ENCODE results near the gene DLG4. TPM values are rescaled to one million over a fixed set of nuclear protein-coding genes. Genes with fewer than 3 reads are reported as not detected.

The DLG4 gene
- total and polyA plus RNA-seq, 3 donors from 2014 or later = 26.3 to 49.8 (median 45.9) TPM

GRCh38 chr17:7240375-7240774, 20.7 kb upstream of the DLG4 start:
- WGBS, 2 donors = 56 to 58% methylated on average over 4 of the region's 4 CpGs
- Histone ChIP-seq H3K4me3 (no peak overlapping the region), H3K27ac (peak overlapping the region; percentile 92 to 98), H3K27me3 (no peaks in the 10 kb centered on the region), H3K36me3 (ENCODE audit: low read depth, missing control alignments) (no peaks in the 10 kb centered on the region), H3K4me1 (peaks cover 34% of the 10 kb centered on the region), H3K9me3 (no peaks in the 10 kb centered on the region)
- intact Hi-C loops (cut with DNase I; ENCODE audit: low total_unique reads) = no loop called here
- DNase-seq = no peak
- TF ChIP-seq POLR2A (IDR thresholded peaks at IDR 0.05) (no peak), CTCF (IDR thresholded peaks at IDR 0.05) (no peak)

- H3K9me3 ChIP-seq = no peaks in the 10 kb centered on the region
- peak within 1 kb of the TSS; percentile 84 to 99 for H3K4me3 ChIP-seq
- intact Hi-C loops (cut with DNase I; ENCODE audit: low total_unique reads) = no loop called here
- 0 to 1% methylated on average over 65 of the region's 72 CpGs for WGBS, 2 donors
- H3K27me3 ChIP-seq = no peaks in the 10 kb centered on the region
- peak within 1 kb of the TSS; percentile 97 to 99 for H3K27ac ChIP-seq
- peaks cover 43% of the 10 kb centered on the region for H3K4me1 ChIP-seq
- TF ChIP-seq CTCF (IDR thresholded peaks at IDR 0.05) (peak in 2 of 3 experiments; percentile 51 to 58), POLR2A (IDR thresholded peaks at IDR 0.05) (no peak)
- DNase-seq = peak; percentile 100
- H3K36me3 ChIP-seq (ENCODE audit: low read depth, missing control alignments) = no peaks in the 10 kb centered on the region
These were observed 19.7 kb upstream of the DLG4 start, which contains the start of gene PHF23 for GRCh38 chr17:7239091-7240027. Gene PHF23, minus strand, starts transcription at chr17:7239457. Its CDS starts 178 bp downstream, at chr17:7239279.

GRCh38 chr17:7238420-7239090, 18.9 kb upstream of the DLG4 start:
- no peak for DNase-seq
- Histone ChIP-seq H3K36me3 (ENCODE audit: low read depth, missing control alignments) (no peaks in the 10 kb centered on the region), H3K27me3 (no peaks in the 10 kb centered on the region), H3K9me3 (no peaks in the 10 kb centered on the region), H3K27ac (peak overlapping the region; percentile 97 to 99), H3K4me3 (peak overlapping the region; percentile 84 to 99), H3K4me1 (peaks cover 41% of the 10 kb centered on the region)
- TF ChIP-seq POLR2A (IDR thresholded peaks at IDR 0.05) (no peak), CTCF (IDR thresholded peaks at IDR 0.05) (no peak)
- 1% methylated on average over 27 to 36 of the region's 39 CpGs for WGBS, 2 donors
- intact Hi-C loops (cut with DNase I; ENCODE audit: low total_unique reads) = no loop called here

- Histone ChIP-seq H3K27ac (peak overlapping the region; percentile 97 to 99), H3K36me3 (ENCODE audit: low read depth, missing control alignments) (no peaks in the 10 kb centered on the region), H3K4me1 (peaks cover 48% of the 10 kb centered on the region), H3K4me3 (peak overlapping the region; percentile 84 to 99), H3K27me3 (no peaks in the 10 kb centered on the region), H3K9me3 (no peaks in the 10 kb centered on the region)
- WGBS, 2 donors = 2% methylated on average over 13 to 58 of the region's 73 CpGs
- intact Hi-C loops (cut with DNase I; ENCODE audit: low total_unique reads) = no loop called here
- DNase-seq = peak; percentile 87
- TF ChIP-seq CTCF (IDR thresholded peaks at IDR 0.05) (no peak), POLR2A (IDR thresholded peaks at IDR 0.05) (no peak)
These were observed 18.3 kb upstream of the DLG4 start for GRCh38 chr17:7237761-7238419.
